Tibial artery (tissue), 4 donors: ENCODE data around the gene CFAP221.

Source experiments
- DNase-seq, 2 donors: peaks; one replicate each; pipeline ENCODE4 v3.0.0-alpha.2; 2019
- H3K27ac ChIP-seq, 2 donors: fragments of 200-600 bp; sonication (generic) in 1 of 2; 1 replicate in 1 of 2; 2 replicates in 1 of 2; pipeline ENCODE4 v1.5.1; 2018 to 2019; ENCODE audit warnings: mild to moderate bottlenecking in 1 of 2
- H3K27me3 ChIP-seq, 2 donors: fragments of 200-600 bp; sonication (generic) in 1 of 2; one replicate each; pipeline versions ENCODE4 v1.5.1 to v1.6.0; 2016 to 2019
- H3K36me3 ChIP-seq, 3 donors: fragments of 200-600 bp; sonication (generic) in 2 of 3; one replicate each; pipeline ENCODE4 v1.5.1; 2016 to 2019; ENCODE audit warnings: mild to moderate bottlenecking in 2 of 3
- H3K4me1 ChIP-seq, 4 donors: fragments of 200-600 bp; sonication (generic) in 2 of 4; 1 replicate in 3 of 4; 2 replicates in 1 of 4; pipeline ENCODE4 v1.5.1; 2016 to 2019
- H3K4me3 ChIP-seq, 2 donors: fragments of 200-600 bp; sonication (generic) in 1 of 2; 1 replicate in 1 of 2; 2 replicates in 1 of 2; pipeline ENCODE4 v1.5.1; 2018 to 2019; ENCODE audit warnings: mild to moderate bottlenecking in 2 of 2
- H3K9me3 ChIP-seq, 3 donors: fragments of 200-600 bp; sonication (generic) in 1 of 3; one replicate each; pipeline ENCODE4 v1.5.1; 2016 to 2019
- CTCF ChIP-seq, 2 experiments: fragments of 200-600 bp in 1 of 2; fragments of 450-650 bp in 1 of 2; IDR thresholded peaks; one replicate each; pipeline ENCODE4 v1.5.1; 2017 to 2019; ENCODE audit warnings: antibody characterized with exemption in 2 of 2, mild to moderate bottlenecking in 1 of 2, moderate library complexity in 1 of 2
- intact Hi-C: fragments of 100-400 bp; cut with DNase I; formaldehyde crosslinking; loops from one replicate; pipeline ENCODE4 v1.15.0; 2023; ENCODE audit warnings: low total_unique reads

CFAP221 gene

GRCh38 chr2:119512946-119513345, 31.3 kb upstream of the CFAP221 start:
- H3K27me3 ChIP-seq, result no peaks in the 10 kb centered on the region
- H3K4me3 ChIP-seq, result no peak overlapping the region
- H3K27ac ChIP-seq, result no peak overlapping the region
- intact Hi-C loops, result no loop called here
- no peak for TF ChIP-seq CTCF (IDR thresholded peaks at IDR 0.05)
- no peaks in the 10 kb centered on the region for H3K9me3 ChIP-seq
- H3K4me1 ChIP-seq, result no peaks in the 10 kb centered on the region
- H3K36me3 ChIP-seq, result no peaks in the 10 kb centered on the region
- no peak for DNase-seq

GRCh38 chr2:119513832-119514231, 30.4 kb upstream of the CFAP221 start:
- intact Hi-C loops, result no loop called here

GRCh38 chr2:119516121-119516520, 28.1 kb upstream of the CFAP221 start:
- TF ChIP-seq CTCF (IDR thresholded peaks at IDR 0.05), result no peak
- Histone ChIP-seq H3K27ac (no peak overlapping the region), H3K4me1 (no peaks in the 10 kb centered on the region), H3K4me3 (no peak overlapping the region), H3K9me3 (no peaks in the 10 kb centered on the region), H3K36me3 (no peaks in the 10 kb centered on the region), H3K27me3 (no peaks in the 10 kb centered on the region)
- DNase-seq, result no peak
- intact Hi-C loops, result no loop called here

More at GRCh38 chr2:119513832-119514231, 30.4 kb upstream of the CFAP221 start:
- Histone ChIP-seq H3K36me3 (no peaks in the 10 kb centered on the region), H3K27ac (no peak overlapping the region), H3K27me3 (no peaks in the 10 kb centered on the region), H3K9me3 (no peaks in the 10 kb centered on the region), H3K4me1 (no peaks in the 10 kb centered on the region), H3K4me3 (no peak overlapping the region)
- DNase-seq, result no peak
- TF ChIP-seq CTCF (IDR thresholded peaks at IDR 0.05), result no peak

GRCh38 chr2:119517433-119517832, 26.8 kb upstream of the CFAP221 start:
- intact Hi-C loops, result no loop called here
- H3K27ac ChIP-seq, result no peak overlapping the region
- no peaks in the 10 kb centered on the region for H3K9me3 ChIP-seq
- peaks cover 0 to 8% of the 10 kb centered on the region in 2 donors for H3K27me3 ChIP-seq
- TF ChIP-seq CTCF (IDR thresholded peaks at IDR 0.05), result peak; percentile 29 to 34
- DNase-seq, result peak in 1 of 2 donors; percentile 37
- no peaks in the 10 kb centered on the region for H3K4me1 ChIP-seq
- no peaks in the 10 kb centered on the region for H3K36me3 ChIP-seq
- H3K4me3 ChIP-seq, result no peak overlapping the region

- no peak for TF ChIP-seq CTCF (IDR thresholded peaks at IDR 0.05)
- Histone ChIP-seq H3K36me3 (no peaks in the 10 kb centered on the region), H3K9me3 (no peaks in the 10 kb centered on the region), H3K4me1 (peaks cover 0 to 5% (median 0%) of the 10 kb centered on the region in 4 donors), H3K27ac (no peak overlapping the region), H3K27me3 (peaks cover 0 to 19% of the 10 kb centered on the region in 2 donors), H3K4me3 (no peak overlapping the region)
- intact Hi-C loops, result no loop called here
- DNase-seq, result no peak
Observed at GRCh38 chr2:119518401-119519056, 25.7 kb upstream of the CFAP221 start.

- Histone ChIP-seq H3K4me1 (peaks cover 0 to 8% (median under 1%) of the 10 kb centered on the region in 4 donors), H3K27ac (no peak overlapping the region), H3K36me3 (no peaks in the 10 kb centered on the region), H3K4me3 (no peak overlapping the region), H3K9me3 (no peaks in the 10 kb centered on the region), H3K27me3 (peaks cover 0 to 24% of the 10 kb centered on the region in 2 donors)
- intact Hi-C loops, result no loop called here
- no peak for TF ChIP-seq CTCF (IDR thresholded peaks at IDR 0.05)
- no peak for DNase-seq
Observed at GRCh38 chr2:119519057-119519408, 25.2 kb upstream of the CFAP221 start.
